MM.1S (cell line): Measurements from ENCODE around the gene MBTPS1.

ENCODE experiments used
- CTCF ChIP-seq: fragments of 300-600 bp; sonication (generic); IDR thresholded peaks from 2 replicates; pipeline ENCODE4 v1.5.1; 2016; ENCODE audit warnings: antibody characterized with exemption, low read length, mixed read lengths
- EZH2 ChIP-seq: fragments of 300-600 bp; sonication (generic); optimal IDR thresholded peaks from 2 replicates; pipeline ENCODE3; 2017; ENCODE audit warnings: low read depth, mild to moderate bottlenecking, antibody characterized with exemption, low read length, mixed read lengths

- TF ChIP-seq CTCF (no peak), EZH2 (no peak)
Measured at GRCh38 chr16:84049403-84050060, 67.2 kb downstream of the MBTPS1 start.
